Measurements from ENCODE around the gene MLPH. TPM values are rescaled to one million over a fixed set of nuclear protein-coding genes. Genes with fewer than 3 reads are reported as not detected.
A peak's percentile ranks its signal among the peaks of the same experiment; 100 is the strongest.

The MLPH gene
- total and polyA plus RNA-seq, 2 of the 13 experiments (the other 11 are each of a cell fraction or from before 2014, with no cell fraction given), result 0.12 TPM; not detected in 1

DNA sequence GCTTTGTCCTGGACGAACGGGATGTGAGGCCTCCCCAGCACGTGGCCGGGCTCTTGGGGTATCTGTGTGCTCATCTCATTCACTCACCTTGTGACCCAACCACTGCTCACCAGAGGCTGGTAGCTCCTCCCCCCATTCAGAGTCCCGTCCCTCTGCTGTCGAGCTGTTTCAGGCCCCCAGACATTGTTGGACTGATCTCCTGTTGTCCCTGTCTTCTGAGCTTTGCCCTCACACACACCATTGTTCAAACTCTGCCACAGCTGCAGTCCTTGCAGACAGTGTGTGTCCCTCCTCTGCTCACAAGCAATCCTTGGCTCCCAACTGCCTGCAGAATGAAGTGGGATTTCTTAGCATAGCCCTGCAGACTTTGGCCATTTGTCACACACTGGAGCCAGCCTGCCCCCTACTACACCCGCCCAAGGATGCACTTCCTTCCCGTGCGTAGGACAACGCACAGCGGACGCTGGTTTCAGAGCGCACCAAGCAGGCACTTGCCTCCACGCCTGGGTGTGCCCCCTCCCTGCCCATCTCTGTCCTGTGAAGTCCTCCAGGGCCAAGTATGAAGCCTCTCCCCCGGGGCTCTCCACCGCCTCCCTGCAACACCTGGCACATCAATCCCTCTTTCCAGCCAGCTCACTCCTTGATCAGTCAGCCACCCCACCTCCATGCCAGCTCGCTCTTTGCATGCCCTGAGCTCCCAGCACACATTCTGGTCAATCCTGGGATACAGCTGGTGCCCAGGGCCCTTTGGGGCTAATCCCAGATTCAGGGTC lies 62.8 kb downstream of the MLPH start (continued):
- TF ChIP-seq, protein P1, sequence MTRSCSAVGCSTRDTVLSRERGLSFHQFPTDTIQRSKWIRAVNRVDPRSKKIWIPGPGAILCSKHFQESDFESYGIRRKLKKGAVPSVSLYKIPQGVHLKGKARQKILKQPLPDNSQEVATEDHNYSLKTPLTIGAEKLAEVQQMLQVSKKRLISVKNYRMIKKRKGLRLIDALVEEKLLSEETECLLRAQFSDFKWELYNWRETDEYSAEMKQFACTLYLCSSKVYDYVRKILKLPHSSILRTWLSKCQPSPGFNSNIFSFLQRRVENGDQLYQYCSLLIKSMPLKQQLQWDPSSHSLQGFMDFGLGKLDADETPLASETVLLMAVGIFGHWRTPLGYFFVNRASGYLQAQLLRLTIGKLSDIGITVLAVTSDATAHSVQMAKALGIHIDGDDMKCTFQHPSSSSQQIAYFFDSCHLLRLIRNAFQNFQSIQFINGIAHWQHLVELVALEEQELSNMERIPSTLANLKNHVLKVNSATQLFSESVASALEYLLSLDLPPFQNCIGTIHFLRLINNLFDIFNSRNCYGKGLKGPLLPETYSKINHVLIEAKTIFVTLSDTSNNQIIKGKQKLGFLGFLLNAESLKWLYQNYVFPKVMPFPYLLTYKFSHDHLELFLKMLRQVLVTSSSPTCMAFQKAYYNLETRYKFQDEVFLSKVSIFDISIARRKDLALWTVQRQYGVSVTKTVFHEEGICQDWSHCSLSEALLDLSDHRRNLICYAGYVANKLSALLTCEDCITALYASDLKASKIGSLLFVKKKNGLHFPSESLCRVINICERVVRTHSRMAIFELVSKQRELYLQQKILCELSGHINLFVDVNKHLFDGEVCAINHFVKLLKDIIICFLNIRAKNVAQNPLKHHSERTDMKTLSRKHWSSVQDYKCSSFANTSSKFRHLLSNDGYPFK (CRISPR knock-in tag; IDR thresholded peaks at IDR 0.05; ENCODE audit: borderline replicate concordance), result peak; percentile 15; the same call in 1 of the 2 replicates
- TF ChIP-seq ZNF329 (CRISPR knock-in tag; IDR thresholded peaks at IDR 0.05; ENCODE audit: low read depth) (no peak), ZNF264 (CRISPR knock-in tag; IDR thresholded peaks at IDR 0.05) (no peak), CREB1 (IDR thresholded peaks at IDR 0.05) (no peak), CREB1 (CRISPR knock-in tag; IDR thresholded peaks at IDR 0.05) (no peak), FOXK1 (CRISPR knock-in tag; IDR thresholded peaks at IDR 0.05; ENCODE audit: borderline replicate concordance, low read depth) (peak; percentile 14; the same call in 1 of the 2 replicates), SPEN (CRISPR knock-in tag; IDR thresholded peaks at IDR 0.05; ENCODE audit: low read depth) (peak; percentile 49; the same call in 1 of the 2 replicates), BORCS8-MEF2B (CRISPR knock-in tag; IDR thresholded peaks at IDR 0.05) (peak; percentile 22; the same call in 1 of the 2 replicates), MEF2D (CRISPR knock-in tag; IDR thresholded peaks at IDR 0.05) (peak; percentile 46; the same call in 1 of the 2 replicates), SATB2 (CRISPR knock-in tag; IDR thresholded peaks at IDR 0.05) (no peak), CAMTA2 (CRISPR knock-in tag; IDR thresholded peaks at IDR 0.05; ENCODE audit: borderline replicate concordance) (no peak), PITX1 (CRISPR knock-in tag; IDR thresholded peaks at IDR 0.05) (peak; percentile 49; the same call in 1 of the 2 replicates), TGIF2 (CRISPR knock-in tag; IDR thresholded peaks at IDR 0.05) (no peak), ARNT (IDR thresholded peaks at IDR 0.05) (no peak), HNRNPH1 (optimal IDR thresholded peaks at IDR 0.05; ENCODE audit: low read depth, low read length) (no peak), ATM (IDR thresholded peaks at IDR 0.05; ENCODE audit: borderline replicate concordance) (no peak)
- TF ChIP-seq, protein P2, sequence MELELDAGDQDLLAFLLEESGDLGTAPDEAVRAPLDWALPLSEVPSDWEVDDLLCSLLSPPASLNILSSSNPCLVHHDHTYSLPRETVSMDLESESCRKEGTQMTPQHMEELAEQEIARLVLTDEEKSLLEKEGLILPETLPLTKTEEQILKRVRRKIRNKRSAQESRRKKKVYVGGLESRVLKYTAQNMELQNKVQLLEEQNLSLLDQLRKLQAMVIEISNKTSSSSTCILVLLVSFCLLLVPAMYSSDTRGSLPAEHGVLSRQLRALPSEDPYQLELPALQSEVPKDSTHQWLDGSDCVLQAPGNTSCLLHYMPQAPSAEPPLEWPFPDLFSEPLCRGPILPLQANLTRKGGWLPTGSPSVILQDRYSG (CRISPR knock-in tag; IDR thresholded peaks at IDR 0.05), result no peak
- TF ChIP-seq, protein P3, sequence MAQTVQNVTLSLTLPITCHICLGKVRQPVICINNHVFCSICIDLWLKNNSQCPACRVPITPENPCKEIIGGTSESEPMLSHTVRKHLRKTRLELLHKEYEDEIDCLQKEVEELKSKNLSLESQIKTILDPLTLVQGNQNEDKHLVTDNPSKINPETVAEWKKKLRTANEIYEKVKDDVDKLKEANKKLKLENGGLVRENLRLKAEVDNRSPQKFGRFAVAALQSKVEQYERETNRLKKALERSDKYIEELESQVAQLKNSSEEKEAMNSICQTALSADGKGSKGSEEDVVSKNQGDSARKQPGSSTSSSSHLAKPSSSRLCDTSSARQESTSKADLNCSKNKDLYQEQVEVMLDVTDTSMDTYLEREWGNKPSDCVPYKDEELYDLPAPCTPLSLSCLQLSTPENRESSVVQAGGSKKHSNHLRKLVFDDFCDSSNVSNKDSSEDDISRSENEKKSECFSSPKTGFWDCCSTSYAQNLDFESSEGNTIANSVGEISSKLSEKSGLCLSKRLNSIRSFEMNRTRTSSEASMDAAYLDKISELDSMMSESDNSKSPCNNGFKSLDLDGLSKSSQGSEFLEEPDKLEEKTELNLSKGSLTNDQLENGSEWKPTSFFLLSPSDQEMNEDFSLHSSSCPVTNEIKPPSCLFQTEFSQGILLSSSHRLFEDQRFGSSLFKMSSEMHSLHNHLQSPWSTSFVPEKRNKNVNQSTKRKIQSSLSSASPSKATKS (CRISPR knock-in tag; IDR thresholded peaks at IDR 0.05), result no peak
- TF ChIP-seq, protein P4, sequence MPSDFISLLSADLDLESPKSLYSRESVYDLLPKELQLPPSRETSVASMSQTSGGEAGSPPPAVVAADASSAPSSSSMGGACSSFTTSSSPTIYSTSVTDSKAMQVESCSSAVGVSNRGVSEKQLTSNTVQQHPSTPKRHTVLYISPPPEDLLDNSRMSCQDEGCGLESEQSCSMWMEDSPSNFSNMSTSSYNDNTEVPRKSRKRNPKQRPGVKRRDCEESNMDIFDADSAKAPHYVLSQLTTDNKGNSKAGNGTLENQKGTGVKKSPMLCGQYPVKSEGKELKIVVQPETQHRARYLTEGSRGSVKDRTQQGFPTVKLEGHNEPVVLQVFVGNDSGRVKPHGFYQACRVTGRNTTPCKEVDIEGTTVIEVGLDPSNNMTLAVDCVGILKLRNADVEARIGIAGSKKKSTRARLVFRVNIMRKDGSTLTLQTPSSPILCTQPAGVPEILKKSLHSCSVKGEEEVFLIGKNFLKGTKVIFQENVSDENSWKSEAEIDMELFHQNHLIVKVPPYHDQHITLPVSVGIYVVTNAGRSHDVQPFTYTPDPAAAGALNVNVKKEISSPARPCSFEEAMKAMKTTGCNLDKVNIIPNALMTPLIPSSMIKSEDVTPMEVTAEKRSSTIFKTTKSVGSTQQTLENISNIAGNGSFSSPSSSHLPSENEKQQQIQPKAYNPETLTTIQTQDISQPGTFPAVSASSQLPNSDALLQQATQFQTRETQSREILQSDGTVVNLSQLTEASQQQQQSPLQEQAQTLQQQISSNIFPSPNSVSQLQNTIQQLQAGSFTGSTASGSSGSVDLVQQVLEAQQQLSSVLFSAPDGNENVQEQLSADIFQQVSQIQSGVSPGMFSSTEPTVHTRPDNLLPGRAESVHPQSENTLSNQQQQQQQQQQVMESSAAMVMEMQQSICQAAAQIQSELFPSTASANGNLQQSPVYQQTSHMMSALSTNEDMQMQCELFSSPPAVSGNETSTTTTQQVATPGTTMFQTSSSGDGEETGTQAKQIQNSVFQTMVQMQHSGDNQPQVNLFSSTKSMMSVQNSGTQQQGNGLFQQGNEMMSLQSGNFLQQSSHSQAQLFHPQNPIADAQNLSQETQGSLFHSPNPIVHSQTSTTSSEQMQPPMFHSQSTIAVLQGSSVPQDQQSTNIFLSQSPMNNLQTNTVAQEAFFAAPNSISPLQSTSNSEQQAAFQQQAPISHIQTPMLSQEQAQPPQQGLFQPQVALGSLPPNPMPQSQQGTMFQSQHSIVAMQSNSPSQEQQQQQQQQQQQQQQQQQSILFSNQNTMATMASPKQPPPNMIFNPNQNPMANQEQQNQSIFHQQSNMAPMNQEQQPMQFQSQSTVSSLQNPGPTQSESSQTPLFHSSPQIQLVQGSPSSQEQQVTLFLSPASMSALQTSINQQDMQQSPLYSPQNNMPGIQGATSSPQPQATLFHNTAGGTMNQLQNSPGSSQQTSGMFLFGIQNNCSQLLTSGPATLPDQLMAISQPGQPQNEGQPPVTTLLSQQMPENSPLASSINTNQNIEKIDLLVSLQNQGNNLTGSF (CRISPR knock-in tag; IDR thresholded peaks at IDR 0.05), result no peak
